ENCODE data around the gene UTP18. TPM values are rescaled to one million over a fixed set of nuclear protein-coding genes. Genes with fewer than 3 reads are reported as not detected.

The UTP18 gene
- total and polyA plus RNA-seq, 2 of the 13 experiments (the other 11 are each of a cell fraction or from before 2014, with no cell fraction given), result 35.2 to 104 TPM

- TF ChIP-seq, protein P1, sequence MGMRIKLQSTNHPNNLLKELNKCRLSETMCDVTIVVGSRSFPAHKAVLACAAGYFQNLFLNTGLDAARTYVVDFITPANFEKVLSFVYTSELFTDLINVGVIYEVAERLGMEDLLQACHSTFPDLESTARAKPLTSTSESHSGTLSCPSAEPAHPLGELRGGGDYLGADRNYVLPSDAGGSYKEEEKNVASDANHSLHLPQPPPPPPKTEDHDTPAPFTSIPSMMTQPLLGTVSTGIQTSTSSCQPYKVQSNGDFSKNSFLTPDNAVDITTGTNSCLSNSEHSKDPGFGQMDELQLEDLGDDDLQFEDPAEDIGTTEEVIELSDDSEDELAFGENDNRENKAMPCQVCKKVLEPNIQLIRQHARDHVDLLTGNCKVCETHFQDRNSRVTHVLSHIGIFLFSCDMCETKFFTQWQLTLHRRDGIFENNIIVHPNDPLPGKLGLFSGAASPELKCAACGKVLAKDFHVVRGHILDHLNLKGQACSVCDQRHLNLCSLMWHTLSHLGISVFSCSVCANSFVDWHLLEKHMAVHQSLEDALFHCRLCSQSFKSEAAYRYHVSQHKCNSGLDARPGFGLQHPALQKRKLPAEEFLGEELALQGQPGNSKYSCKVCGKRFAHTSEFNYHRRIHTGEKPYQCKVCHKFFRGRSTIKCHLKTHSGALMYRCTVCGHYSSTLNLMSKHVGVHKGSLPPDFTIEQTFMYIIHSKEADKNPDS (CRISPR knock-in tag; IDR thresholded peaks at IDR 0.05), result no peak; the same call in 1 of the 2 replicates
- peak; percentile 95 for TF ChIP-seq ATF7-NPFF (CRISPR knock-in tag; IDR thresholded peaks at IDR 0.05; ENCODE audit: low read depth)
- TF ChIP-seq YEATS4 (CRISPR knock-in tag; IDR thresholded peaks at IDR 0.05; ENCODE audit: borderline replicate concordance), result peak; percentile 95
- TF ChIP-seq ZNF775 (CRISPR knock-in tag; IDR thresholded peaks at IDR 0.05; ENCODE audit: borderline replicate concordance), result peak; percentile 96
- TF ChIP-seq ZNF724P (CRISPR knock-in tag; IDR thresholded peaks at IDR 0.05; ENCODE audit: borderline replicate concordance), result peak; percentile 70; the same call in 1 of the 2 replicates
- peak; percentile 90 for TF ChIP-seq ISX (CRISPR knock-in tag; conservative IDR thresholded peaks at IDR 0.05)
- peak; percentile 96 for TF ChIP-seq ZGPAT (CRISPR knock-in tag; IDR thresholded peaks at IDR 0.05)
- 0 out of 2 replicates have a peak, but pooled peaks have one; percentile 39 for TF ChIP-seq ZNF296 (CRISPR knock-in tag; conservative IDR thresholded peaks at IDR 0.05)
- TF ChIP-seq PPARG (CRISPR knock-in tag; conservative IDR thresholded peaks at IDR 0.05), result peak; percentile 67
- TF ChIP-seq MAX (IDR thresholded peaks at IDR 0.05), result peak; percentile 97
- TF ChIP-seq ZBTB40 (IDR thresholded peaks at IDR 0.05), result no peak
- peak; percentile 19; the same call in 1 of the 2 replicates for TF ChIP-seq ZBTB40 (CRISPR knock-in tag; IDR thresholded peaks at IDR 0.05)
- peak; percentile 33; the same call in 1 of the 2 replicates for TF ChIP-seq MAF1 (CRISPR knock-in tag; IDR thresholded peaks at IDR 0.05; ENCODE audit: borderline replicate concordance)
- peak; percentile 84; the same call in 1 of the 2 replicates for TF ChIP-seq ZNF354B (CRISPR knock-in tag; IDR thresholded peaks at IDR 0.05)
- TF ChIP-seq DPF2 (CRISPR knock-in tag; IDR thresholded peaks at IDR 0.05; ENCODE audit: borderline replicate concordance, low read depth), result peak; percentile 40; the same call in 1 of the 2 replicates
These were observed at the start of gene UTP18 (continued) for GRCh38 chr17:51260237-51261023.

All from HepG2 (cell line).